ENCODE measurements around the gene VSIG8.

The VSIG8 gene

GRCh38 chr1:159829822-159830465 is 32.5 kb downstream of the VSIG8 start:
- DNase-seq (ENCODE audit: low read depth in 2 of 2) = no peak

- no peak for DNase-seq (ENCODE audit: low read depth in 2 of 2)
These were observed 33.2 kb downstream of the VSIG8 start for GRCh38 chr1:159829273-159829634.

GRCh38 chr1:159828581-159829272 is 33.7 kb downstream of the VSIG8 start:
- no peak for DNase-seq (ENCODE audit: low read depth in 2 of 2)

- DNase-seq (ENCODE audit: low read depth in 2 of 2) = no peak
These were observed 34.3 kb downstream of the VSIG8 start for GRCh38 chr1:159828176-159828575.

- DNase-seq (ENCODE audit: low read depth in 2 of 2) = no peak
These were observed 34.9 kb downstream of the VSIG8 start for GRCh38 chr1:159827549-159827948.

- DNase-seq (ENCODE audit: low read depth in 2 of 2) = no peak
These were observed 35.4 kb downstream of the VSIG8 start for GRCh38 chr1:159827102-159827490.

GRCh38 chr1:159826441-159827101 is 35.9 kb downstream of the VSIG8 start, which contains the start of gene SLAMF8:
TSS of gene SLAMF8 (plus strand) at chr1:159826873. CDS start at chr1:159826899, 26 bp downstream.
- peak; percentile 18 to 23 for DNase-seq (ENCODE audit: low read depth in 2 of 2)

GRCh38 chr1:159825564-159825963 is 36.9 kb downstream of the VSIG8 start:
- DNase-seq (ENCODE audit: low read depth in 2 of 2) = no peak

- no peak for DNase-seq (ENCODE audit: low read depth in 2 of 2)
These were observed 39.1 kb downstream of the VSIG8 start for GRCh38 chr1:159823406-159823805.

GRCh38 chr1:159821171-159821867 is 41.1 kb downstream of the VSIG8 start:
- no peak for DNase-seq (ENCODE audit: low read depth in 2 of 2)

- DNase-seq (ENCODE audit: low read depth in 2 of 2) = no peak
These were observed 45.0 kb downstream of the VSIG8 start for GRCh38 chr1:159817276-159818041.

GRCh38 chr1:159815926-159816325 is 46.5 kb downstream of the VSIG8 start:
- no peak for DNase-seq (ENCODE audit: low read depth in 2 of 2)

GRCh38 chr1:159804924-159805323 is 57.5 kb downstream of the VSIG8 start:
- DNase-seq (ENCODE audit: low read depth in 2 of 2) = no peak

All from stimulated activated CD4-positive, alpha-beta T cell treated with anti-CD3 and anti-CD28 coated beads, Interleukin-4, amount 100 ng/mL, for 48 hours (primary cell).